WTC11 (cell line): ENCODE data around the gene AHNAK.
"Not testable (repeated sequence)": the region's sequence is repeated elsewhere in the genome, so short reads cannot be mapped to it uniquely, and the experiment has no call there.

Experiments used
- ATF1 ChIP-seq: sonication (generic); formaldehyde crosslinking; IDR thresholded peaks from 2 replicates; pipeline ENCODE4 v1.8.1; 2023; ENCODE audit warnings: mild to moderate bottlenecking, moderate library complexity, missing genetic modification reagents
- CREM ChIP-seq: sonication (generic); formaldehyde crosslinking; IDR thresholded peaks from 2 replicates; pipeline ENCODE4 v1.8.1; 2022; ENCODE audit warnings: mild to moderate bottlenecking, missing genetic modification reagents, moderate library complexity
- NFATC4 ChIP-seq: fragments of 250-450 bp; sonication (Bioruptor Pico); IDR thresholded peaks from 2 replicates; pipeline ENCODE4 v1.9.0; 2021; ENCODE audit warnings: mild to moderate bottlenecking
- NFYB ChIP-seq: sonication (generic); formaldehyde crosslinking; conservative IDR thresholded peaks from 2 replicates; pipeline ENCODE4 v1.8.0; 2022; ENCODE audit warnings: low read depth, missing genetic modification reagents
- NR3C1 ChIP-seq: sonication (generic); formaldehyde crosslinking; conservative IDR thresholded peaks from 2 replicates; pipeline ENCODE4 v1.8.1; 2023; ENCODE audit warnings: low read depth, mild to moderate bottlenecking, missing genetic modification reagents
- ZNF138 ChIP-seq: sonication (generic); formaldehyde crosslinking; conservative IDR thresholded peaks from 2 replicates; pipeline ENCODE4 v1.8.1; 2022; ENCODE audit warnings: mild to moderate bottlenecking, moderate library complexity, missing genetic modification reagents
- TF ChIP-seq, protein P1 (sequence below): sonication (generic); formaldehyde crosslinking; IDR thresholded peaks from 2 replicates; pipeline ENCODE4 v1.8.0; 2022; ENCODE audit warnings: mild to moderate bottlenecking, missing genetic modification reagents
- TF ChIP-seq, protein P2 (sequence below): fragments of 200-600 bp; IDR thresholded peaks from 2 replicates; pipeline ENCODE4 v1.8.0; 2022; ENCODE audit warnings: antibody characterized with exemption
- TF ChIP-seq, protein P3 (sequence below): sonication (generic); formaldehyde crosslinking; IDR thresholded peaks from 2 replicates; pipeline ENCODE4 v1.8.1; 2023; ENCODE audit warnings: mild to moderate bottlenecking, missing genetic modification reagents, moderate library complexity
- TF ChIP-seq, protein P4 (sequence below): sonication (generic); formaldehyde crosslinking; IDR thresholded peaks from 2 replicates; pipeline ENCODE4 v1.8.1; 2022; ENCODE audit warnings: missing genetic modification reagents, borderline replicate concordance
- TF ChIP-seq, protein P5 (sequence below): sonication (generic); formaldehyde crosslinking; conservative IDR thresholded peaks from 2 replicates; pipeline ENCODE4 v1.8.1; 2022; ENCODE audit warnings: mild to moderate bottlenecking, missing genetic modification reagents
- TF ChIP-seq, protein P6 (sequence below): sonication (generic); formaldehyde crosslinking; IDR thresholded peaks from 2 replicates; pipeline ENCODE4 v1.8.0; 2022; ENCODE audit warnings: mild to moderate bottlenecking, missing genetic modification reagents

DNA sequence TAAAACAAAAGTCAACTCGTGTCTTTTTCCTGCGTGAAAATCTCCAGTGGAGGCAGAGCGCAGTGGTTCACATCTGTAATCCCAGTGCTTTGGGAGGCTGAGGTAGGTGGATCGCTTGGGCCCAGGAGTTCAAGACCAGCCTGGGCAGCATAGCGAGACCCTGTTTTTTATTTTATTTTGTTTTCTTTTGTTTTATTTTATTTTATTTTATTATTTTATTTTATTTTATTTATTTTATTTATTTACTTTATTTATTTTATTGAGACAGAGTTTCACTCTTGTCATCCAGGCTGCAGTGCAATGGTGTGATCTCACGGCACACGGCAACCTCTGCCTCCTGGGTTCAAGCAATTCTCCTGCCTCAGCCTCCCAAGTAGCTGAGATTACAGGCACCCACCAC, 96.7 kb downstream of the AHNAK start:
- not testable (repeated sequence) for TF ChIP-seq NFYB (CRISPR knock-in tag); ATF1; NFATC4 (CRISPR knock-in tag); CREM (CRISPR knock-in tag); ZNF138; NR3C1 (CRISPR knock-in tag)
- TF ChIP-seq, protein P1, sequence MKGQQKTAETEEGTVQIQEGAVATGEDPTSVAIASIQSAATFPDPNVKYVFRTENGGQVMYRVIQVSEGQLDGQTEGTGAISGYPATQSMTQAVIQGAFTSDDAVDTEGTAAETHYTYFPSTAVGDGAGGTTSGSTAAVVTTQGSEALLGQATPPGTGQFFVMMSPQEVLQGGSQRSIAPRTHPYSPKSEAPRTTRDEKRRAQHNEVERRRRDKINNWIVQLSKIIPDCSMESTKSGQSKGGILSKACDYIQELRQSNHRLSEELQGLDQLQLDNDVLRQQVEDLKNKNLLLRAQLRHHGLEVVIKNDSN (CRISPR knock-in tag): not testable (repeated sequence)
- TF ChIP-seq, protein P2, sequence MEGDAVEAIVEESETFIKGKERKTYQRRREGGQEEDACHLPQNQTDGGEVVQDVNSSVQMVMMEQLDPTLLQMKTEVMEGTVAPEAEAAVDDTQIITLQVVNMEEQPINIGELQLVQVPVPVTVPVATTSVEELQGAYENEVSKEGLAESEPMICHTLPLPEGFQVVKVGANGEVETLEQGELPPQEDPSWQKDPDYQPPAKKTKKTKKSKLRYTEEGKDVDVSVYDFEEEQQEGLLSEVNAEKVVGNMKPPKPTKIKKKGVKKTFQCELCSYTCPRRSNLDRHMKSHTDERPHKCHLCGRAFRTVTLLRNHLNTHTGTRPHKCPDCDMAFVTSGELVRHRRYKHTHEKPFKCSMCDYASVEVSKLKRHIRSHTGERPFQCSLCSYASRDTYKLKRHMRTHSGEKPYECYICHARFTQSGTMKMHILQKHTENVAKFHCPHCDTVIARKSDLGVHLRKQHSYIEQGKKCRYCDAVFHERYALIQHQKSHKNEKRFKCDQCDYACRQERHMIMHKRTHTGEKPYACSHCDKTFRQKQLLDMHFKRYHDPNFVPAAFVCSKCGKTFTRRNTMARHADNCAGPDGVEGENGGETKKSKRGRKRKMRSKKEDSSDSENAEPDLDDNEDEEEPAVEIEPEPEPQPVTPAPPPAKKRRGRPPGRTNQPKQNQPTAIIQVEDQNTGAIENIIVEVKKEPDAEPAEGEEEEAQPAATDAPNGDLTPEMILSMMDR: not testable (repeated sequence)
- TF ChIP-seq, protein P3, sequence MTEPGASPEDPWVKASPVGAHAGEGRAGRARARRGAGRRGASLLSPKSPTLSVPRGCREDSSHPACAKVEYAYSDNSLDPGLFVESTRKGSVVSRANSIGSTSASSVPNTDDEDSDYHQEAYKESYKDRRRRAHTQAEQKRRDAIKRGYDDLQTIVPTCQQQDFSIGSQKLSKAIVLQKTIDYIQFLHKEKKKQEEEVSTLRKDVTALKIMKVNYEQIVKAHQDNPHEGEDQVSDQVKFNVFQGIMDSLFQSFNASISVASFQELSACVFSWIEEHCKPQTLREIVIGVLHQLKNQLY (CRISPR knock-in tag): not testable (repeated sequence)
- TF ChIP-seq, protein P4, sequence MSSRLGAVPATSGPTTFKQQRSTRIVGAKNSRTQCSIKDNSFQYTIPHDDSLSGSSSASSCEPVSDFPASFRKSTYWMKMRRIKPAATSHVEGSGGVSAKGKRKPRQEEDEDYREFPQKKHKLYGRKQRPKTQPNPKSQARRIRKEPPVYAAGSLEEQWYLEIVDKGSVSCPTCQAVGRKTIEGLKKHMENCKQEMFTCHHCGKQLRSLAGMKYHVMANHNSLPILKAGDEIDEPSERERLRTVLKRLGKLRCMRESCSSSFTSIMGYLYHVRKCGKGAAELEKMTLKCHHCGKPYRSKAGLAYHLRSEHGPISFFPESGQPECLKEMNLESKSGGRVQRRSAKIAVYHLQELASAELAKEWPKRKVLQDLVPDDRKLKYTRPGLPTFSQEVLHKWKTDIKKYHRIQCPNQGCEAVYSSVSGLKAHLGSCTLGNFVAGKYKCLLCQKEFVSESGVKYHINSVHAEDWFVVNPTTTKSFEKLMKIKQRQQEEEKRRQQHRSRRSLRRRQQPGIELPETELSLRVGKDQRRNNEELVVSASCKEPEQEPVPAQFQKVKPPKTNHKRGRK (CRISPR knock-in tag): not testable (repeated sequence)
- TF ChIP-seq, protein P5, sequence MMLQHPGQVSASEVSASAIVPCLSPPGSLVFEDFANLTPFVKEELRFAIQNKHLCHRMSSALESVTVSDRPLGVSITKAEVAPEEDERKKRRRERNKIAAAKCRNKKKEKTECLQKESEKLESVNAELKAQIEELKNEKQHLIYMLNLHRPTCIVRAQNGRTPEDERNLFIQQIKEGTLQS (CRISPR knock-in tag): not testable (repeated sequence)
- TF ChIP-seq, protein P6, sequence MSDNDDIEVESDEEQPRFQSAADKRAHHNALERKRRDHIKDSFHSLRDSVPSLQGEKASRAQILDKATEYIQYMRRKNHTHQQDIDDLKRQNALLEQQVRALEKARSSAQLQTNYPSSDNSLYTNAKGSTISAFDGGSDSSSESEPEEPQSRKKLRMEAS (CRISPR knock-in tag): not testable (repeated sequence)
